ENCODE measurements around the gene GBA3. TPM values are rescaled to one million over a fixed set of nuclear protein-coding genes. Genes with fewer than 3 reads are reported as not detected.

Gene GBA3
- total RNA-seq, 1 donor from 2014 or later, result 0.63 TPM

DNA sequence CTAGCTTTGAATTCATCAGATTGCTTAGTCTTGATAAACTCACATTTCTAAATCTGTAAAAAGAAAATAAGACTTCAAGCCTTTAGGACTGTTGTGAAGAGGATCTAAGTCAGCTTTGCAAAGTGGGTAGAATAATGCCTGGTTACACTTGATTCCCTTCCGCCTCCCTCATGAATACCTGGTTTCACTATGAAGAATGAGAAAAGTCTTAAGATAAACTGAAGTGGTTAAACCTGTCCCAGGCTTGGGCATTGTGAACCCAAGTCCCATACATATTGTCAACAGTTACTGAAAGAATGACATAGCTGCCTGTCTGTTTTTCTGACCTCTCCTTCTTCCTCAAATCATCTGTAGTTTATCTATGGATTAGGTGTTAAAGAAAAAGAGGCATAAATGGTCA, 16.7 kb upstream of the GBA3 start:
- TF ChIP-seq, protein P1, sequence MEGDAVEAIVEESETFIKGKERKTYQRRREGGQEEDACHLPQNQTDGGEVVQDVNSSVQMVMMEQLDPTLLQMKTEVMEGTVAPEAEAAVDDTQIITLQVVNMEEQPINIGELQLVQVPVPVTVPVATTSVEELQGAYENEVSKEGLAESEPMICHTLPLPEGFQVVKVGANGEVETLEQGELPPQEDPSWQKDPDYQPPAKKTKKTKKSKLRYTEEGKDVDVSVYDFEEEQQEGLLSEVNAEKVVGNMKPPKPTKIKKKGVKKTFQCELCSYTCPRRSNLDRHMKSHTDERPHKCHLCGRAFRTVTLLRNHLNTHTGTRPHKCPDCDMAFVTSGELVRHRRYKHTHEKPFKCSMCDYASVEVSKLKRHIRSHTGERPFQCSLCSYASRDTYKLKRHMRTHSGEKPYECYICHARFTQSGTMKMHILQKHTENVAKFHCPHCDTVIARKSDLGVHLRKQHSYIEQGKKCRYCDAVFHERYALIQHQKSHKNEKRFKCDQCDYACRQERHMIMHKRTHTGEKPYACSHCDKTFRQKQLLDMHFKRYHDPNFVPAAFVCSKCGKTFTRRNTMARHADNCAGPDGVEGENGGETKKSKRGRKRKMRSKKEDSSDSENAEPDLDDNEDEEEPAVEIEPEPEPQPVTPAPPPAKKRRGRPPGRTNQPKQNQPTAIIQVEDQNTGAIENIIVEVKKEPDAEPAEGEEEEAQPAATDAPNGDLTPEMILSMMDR (conservative IDR thresholded peaks at IDR 0.05; ENCODE audit: low read depth, low read length), result no peak

DNA sequence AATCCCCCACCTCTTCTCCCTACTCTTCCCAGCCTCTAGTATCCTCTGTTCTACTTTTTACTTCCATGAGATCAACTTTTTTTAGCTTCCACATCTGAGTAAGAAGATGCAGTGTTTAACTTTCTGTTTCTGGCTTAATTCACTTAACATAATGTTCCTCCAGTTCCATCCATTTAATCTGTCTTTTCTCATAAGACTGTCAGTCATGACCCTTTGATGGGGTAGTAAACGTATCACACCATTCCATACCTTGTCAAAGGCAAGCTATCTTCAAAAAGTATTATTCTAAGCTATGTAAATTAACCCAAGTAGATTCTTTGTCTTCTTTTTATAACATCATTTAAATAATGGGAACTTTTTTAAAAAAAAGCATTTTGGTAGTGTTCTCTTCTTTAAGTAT, 15.0 kb upstream of the GBA3 start:
- TF ChIP-seq, protein P1 (conservative IDR thresholded peaks at IDR 0.05; ENCODE audit: low read depth, low read length), result no peak
- DNase-seq (ENCODE audit: low read depth), result no peak
- H3K4me3 ChIP-seq (ENCODE audit: low read depth, low read length), result no peak overlapping the region

More for the DNA sequence above, 16.7 kb upstream of the GBA3 start:
- H3K4me3 ChIP-seq (ENCODE audit: low read depth, low read length), result no peak overlapping the region
- no peak for DNase-seq (ENCODE audit: low read depth)

DNA sequence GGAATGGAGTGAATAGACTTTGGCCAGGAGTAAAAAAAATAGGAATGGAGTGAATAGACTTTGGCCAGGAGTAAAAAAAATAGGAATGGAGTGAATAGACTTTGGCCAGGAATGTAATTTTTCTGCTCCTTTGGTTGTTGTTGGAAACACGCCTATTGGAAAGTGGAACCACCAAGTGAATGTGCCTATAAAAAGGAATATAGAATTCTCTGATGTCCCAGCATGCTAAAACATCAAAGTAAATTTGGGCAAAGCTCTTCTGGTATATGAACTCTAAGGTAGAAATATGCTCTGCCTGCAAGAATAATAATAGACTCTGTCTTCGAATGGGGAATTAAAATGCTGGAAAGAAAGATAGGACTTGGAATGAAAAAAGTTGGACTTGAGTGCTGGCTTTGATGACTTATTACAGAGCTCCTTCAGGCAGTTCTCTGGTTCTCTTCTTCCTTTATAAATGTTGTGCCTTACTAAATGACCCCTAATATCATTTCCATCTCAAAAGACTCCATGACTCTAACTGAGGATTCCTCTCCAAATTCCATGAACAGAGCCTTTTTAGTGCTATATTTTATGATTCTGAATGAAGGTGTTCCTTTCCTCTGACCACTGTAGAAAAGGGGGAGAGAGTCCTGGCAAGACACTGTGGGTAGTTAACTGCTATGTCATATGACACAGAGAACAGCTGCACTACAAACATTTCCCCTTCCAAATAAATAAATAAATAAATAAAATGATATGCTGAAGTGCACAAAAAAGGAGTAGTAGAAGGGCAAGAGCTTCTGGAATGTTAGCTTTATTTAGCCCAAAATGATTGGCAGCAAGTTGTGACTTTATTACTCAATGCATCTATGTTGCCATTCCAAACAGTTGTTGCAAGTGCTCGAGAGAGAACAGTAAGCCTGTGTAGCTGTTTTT, 13.5 kb upstream of the GBA3 start:
- no peak overlapping the region for H3K4me3 ChIP-seq (ENCODE audit: low read depth, low read length)
- TF ChIP-seq, protein P1 (conservative IDR thresholded peaks at IDR 0.05; ENCODE audit: low read depth, low read length), result no peak
- DNase-seq (ENCODE audit: low read depth), result no peak

DNA sequence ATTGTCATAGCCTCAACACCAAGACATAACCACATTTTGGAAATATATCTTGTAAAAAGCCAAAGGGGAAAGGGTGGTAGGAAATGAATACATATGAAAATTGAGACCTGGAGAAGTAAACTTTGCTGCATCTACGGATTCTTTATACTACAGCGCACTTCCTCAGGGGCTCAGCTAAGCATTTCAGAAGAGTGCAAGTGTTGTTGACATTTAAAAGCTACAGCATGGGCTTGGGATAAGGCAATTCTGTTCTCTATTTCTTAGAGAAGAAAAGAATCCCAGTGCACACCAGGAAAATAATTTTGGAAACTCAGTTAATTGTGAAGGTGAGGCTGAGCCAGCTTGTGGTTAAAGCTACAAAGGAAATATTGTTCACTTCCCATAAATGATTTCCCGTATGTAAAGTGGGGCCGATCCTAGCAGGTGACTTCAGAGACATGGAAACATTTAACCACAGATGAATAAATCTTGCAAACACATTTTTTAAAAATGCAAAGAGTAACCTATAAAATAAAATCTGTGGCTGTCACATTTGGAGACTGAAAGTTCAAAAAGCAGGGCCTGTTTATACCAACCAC, 12.6 kb upstream of the GBA3 start:
- TF ChIP-seq, protein P1 (conservative IDR thresholded peaks at IDR 0.05; ENCODE audit: low read depth, low read length), result no peak
- DNase-seq (ENCODE audit: low read depth), result no peak
- no peak overlapping the region for H3K4me3 ChIP-seq (ENCODE audit: low read depth, low read length)

DNA sequence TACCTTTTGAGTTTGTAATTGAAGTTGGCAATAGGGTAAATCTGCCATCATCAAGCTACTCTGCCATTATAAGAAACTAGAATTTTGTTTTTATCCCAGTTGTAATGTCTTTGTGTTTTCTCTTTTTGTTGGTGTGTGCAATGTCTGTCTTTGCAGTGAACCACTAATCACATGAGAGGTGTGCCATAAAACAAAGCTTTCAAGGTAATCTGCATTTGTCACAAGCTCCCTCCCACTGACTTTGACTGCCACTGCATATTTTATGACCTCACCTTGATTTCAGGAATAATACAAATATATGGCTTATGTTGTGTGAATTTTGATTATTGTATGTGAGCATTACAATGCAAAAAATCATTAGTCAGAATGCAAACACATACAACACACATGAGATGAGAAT, 9.0 kb upstream of the GBA3 start:
- H3K4me3 ChIP-seq (ENCODE audit: low read depth, low read length), result no peak overlapping the region
- TF ChIP-seq, protein P1 (conservative IDR thresholded peaks at IDR 0.05; ENCODE audit: low read depth, low read length), result no peak
- no peak for DNase-seq (ENCODE audit: low read depth)

DNA sequence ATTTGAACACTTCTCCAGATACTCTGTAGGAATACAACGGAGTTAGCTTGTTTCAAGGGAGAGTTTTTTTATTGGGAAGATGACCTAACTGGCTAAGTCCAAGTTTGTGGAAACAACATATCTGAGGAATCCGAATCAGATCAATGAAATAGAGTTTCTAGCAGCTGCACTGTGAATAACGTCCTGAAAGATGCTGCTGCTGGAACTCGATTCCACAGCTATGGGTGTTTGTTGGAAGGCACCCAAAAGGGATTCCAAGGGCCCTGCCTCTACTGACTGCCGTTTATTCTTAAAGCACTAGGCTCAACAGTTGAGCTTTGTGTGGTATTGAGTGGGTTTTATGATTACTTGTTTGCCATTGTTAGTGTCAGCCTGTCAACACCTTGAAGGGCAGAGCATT, 6.6 kb upstream of the GBA3 start:
- TF ChIP-seq, protein P1 (conservative IDR thresholded peaks at IDR 0.05; ENCODE audit: low read depth, low read length), result no peak
- no peak overlapping the region for H3K4me3 ChIP-seq (ENCODE audit: low read depth, low read length)
- no peak for DNase-seq (ENCODE audit: low read depth)

Measured in epithelial cell of proximal tubule (primary cell).